Right lobe of liver (tissue), 6 donors: ENCODE measurements around the gene RNLS. TPM values are rescaled to one million over a fixed set of nuclear protein-coding genes. Genes with fewer than 3 reads are reported as not detected.

Source experiments
- ATAC-seq, 4 donors: fragments of 200-7000 bp; cut with Tn5 transposase; one replicate each; pipeline ENCODE4 v1.9.1; 2020; ENCODE audit warnings: mild to moderate bottlenecking in 4 of 4, moderate library complexity in 4 of 4
- DNase-seq, 3 donors: peaks; one replicate each; pipeline ENCODE4 v3.0.0-alpha.2; 2020
- H3K27ac ChIP-seq, 3 donors: fragments of 200-600 bp; one replicate each; pipeline ENCODE4 v1.8.0; 2022
- H3K27me3 ChIP-seq, 2 donors: fragments of 200-600 bp; one replicate each; pipeline ENCODE4 v1.8.0; 2022
- H3K36me3 ChIP-seq, 4 donors: fragments of 200-600 bp; sonication (generic) in 1 of 4; one replicate each; pipeline versions ENCODE4 v1.5.1 to v1.8.0; 2017 to 2022; ENCODE audit warnings: control low read depth in 1 of 4
- H3K4me1 ChIP-seq, 4 donors: fragments of 200-600 bp; sonication (generic) in 1 of 4; one replicate each; pipeline versions ENCODE4 v1.5.1 to v1.8.0; 2017 to 2022; ENCODE audit warnings: control low read depth in 1 of 4
- H3K4me3 ChIP-seq, 3 donors: fragments of 200-600 bp; one replicate each; pipeline ENCODE4 v1.8.0; 2022
- H3K9me3 ChIP-seq, 4 donors: fragments of 200-600 bp; sonication (generic) in 1 of 4; one replicate each; pipeline versions ENCODE4 v1.5.1 to v1.8.0; 2017 to 2022; ENCODE audit warnings: control low read depth in 1 of 4
- POLR2A ChIP-seq: fragments of 450-650 bp; IDR thresholded peaks from one replicate; pipeline ENCODE4 v1.6.1; 2017; ENCODE audit warnings: antibody characterized with exemption, mild to moderate bottlenecking
- WGBS: methylation state at CpG from one replicate; pipeline ENCODE4 v1.1.6; 2018; ENCODE audit warnings: low coverage, low lambda C conversion rate; ENCODE audit not compliant: insufficient coverage; ENCODE audit errors: missing lambda C conversion rate; 5-methylcytosine and 5-hydroxymethylcytosine counted together
- intact Hi-C, 2 donors: fragments of 100-400 bp; cut with DNase I; formaldehyde crosslinking; loops; one replicate each; pipeline versions ENCODE4 v1.11.2 to v1.14.1; 2022
- total RNA-seq, 6 experiments: library from RNA; depleted of rRNA in 2 of 6; stranded (reverse); fragments of >200 nt in 2 of 6; fragmentation: NEBNext Ultra II Directional in 3 of 6; extraction: Animal tissue kit (Norgen Biotek cat#: 25700) in 3 of 6; gene quantifications; one replicate each; pipeline versions ENCODE4 v1.1.0 to v1.2.4, GENCODE V29; 2016 to 2023
- TF ChIP-seq, protein P1 (sequence below), 4 donors: fragments of 200-600 bp in 3 of 4; fragments of 450-650 bp in 1 of 4; IDR thresholded peaks; one replicate each; pipeline versions ENCODE4 v1.5.1 to v1.8.0; 2016 to 2022; ENCODE audit warnings: antibody characterized with exemption in 4 of 4, mild to moderate bottlenecking in 2 of 4
- donor health status: DM: no; HTN: yes; CAD: no.
- donor health status: DM: no; HTN: no; CAD: no.
- donor health status: DM: no; HTN: no; CAD: no.
- donor health status: DM: no; HTN: yes; CAD: no.
- donor health status: DM: no; HTN: yes; CAD: no.

RNLS gene
- total RNA-seq, 6 experiments from 2014 or later: 5.9 to 10.5 (median 7.3) TPM

DNA sequence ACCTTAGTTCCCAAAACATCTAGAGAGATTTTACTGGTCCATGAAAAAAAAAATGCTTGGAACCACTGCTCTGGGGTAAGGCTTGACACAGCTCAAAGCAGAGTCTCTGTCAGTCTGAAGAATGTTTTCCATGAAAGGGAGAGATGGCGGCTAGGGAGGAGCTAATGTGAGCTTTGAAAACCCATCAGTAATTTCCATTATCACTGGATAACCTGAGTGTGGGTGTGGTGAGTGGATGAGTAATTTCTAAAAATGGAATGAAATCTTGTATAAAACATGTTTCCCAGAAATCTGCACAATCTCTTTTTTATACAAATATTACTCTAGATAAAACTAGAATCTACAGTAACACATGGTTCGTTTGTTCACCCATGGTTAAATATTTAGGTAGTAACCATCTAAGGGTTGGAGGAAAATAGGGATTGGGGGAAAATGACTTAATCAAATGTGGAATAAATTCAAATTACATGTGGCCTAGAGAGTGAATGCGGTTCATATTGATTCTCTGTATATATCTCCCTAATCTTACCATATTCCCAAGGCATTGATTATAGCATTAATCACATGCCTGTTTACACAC is 289.4 kb downstream of the RNLS start:
- 81% methylated on average over 3 of the region's 3 CpGs for WGBS
- no peak overlapping the region for H3K27ac ChIP-seq
- ATAC-seq (no peak), DNase-seq (no peak)
- H3K9me3 ChIP-seq: no peaks in the 10 kb centered on the region
- H3K27me3 ChIP-seq: no peaks in the 10 kb centered on the region
- no peak for TF ChIP-seq POLR2A
- TF ChIP-seq, protein P1, sequence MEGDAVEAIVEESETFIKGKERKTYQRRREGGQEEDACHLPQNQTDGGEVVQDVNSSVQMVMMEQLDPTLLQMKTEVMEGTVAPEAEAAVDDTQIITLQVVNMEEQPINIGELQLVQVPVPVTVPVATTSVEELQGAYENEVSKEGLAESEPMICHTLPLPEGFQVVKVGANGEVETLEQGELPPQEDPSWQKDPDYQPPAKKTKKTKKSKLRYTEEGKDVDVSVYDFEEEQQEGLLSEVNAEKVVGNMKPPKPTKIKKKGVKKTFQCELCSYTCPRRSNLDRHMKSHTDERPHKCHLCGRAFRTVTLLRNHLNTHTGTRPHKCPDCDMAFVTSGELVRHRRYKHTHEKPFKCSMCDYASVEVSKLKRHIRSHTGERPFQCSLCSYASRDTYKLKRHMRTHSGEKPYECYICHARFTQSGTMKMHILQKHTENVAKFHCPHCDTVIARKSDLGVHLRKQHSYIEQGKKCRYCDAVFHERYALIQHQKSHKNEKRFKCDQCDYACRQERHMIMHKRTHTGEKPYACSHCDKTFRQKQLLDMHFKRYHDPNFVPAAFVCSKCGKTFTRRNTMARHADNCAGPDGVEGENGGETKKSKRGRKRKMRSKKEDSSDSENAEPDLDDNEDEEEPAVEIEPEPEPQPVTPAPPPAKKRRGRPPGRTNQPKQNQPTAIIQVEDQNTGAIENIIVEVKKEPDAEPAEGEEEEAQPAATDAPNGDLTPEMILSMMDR (IDR thresholded peaks at IDR 0.05): no peak
- H3K4me3 ChIP-seq: no peak overlapping the region
- intact Hi-C loops: no loop called here
- no peaks in the 10 kb centered on the region for H3K36me3 ChIP-seq
- H3K4me1 ChIP-seq: no peaks in the 10 kb centered on the region

DNA sequence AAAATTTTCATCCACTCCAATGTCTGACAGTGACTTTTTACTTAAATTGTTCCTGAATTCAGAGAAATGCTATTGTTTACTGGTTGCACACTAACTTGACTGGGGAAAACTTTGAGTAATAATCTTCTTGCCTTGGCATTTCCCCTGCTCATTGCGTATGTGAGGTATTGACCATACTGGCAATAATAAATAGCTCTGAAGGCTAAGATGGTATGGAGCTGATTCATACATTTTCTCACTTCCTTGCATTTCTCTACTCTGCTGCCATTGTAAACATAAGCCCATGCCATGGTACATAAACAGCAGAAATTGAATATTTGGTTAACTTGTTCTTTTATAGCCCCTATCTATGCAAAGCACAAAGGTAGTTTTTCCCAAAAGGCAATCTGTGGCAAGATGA is 290.0 kb downstream of the RNLS start:
- DNase-seq (no peak), ATAC-seq (no peak)
- Histone ChIP-seq H3K27ac (no peak overlapping the region), H3K27me3 (no peaks in the 10 kb centered on the region), H3K9me3 (no peaks in the 10 kb centered on the region), H3K4me1 (no peaks in the 10 kb centered on the region), H3K4me3 (no peak overlapping the region), H3K36me3 (no peaks in the 10 kb centered on the region)
- WGBS: 100% methylated on average over 1 of the region's 1 CpG
- intact Hi-C loops: no loop called here
- no peak for TF ChIP-seq POLR2A
- TF ChIP-seq, protein P1 (IDR thresholded peaks at IDR 0.05): no peak

DNA sequence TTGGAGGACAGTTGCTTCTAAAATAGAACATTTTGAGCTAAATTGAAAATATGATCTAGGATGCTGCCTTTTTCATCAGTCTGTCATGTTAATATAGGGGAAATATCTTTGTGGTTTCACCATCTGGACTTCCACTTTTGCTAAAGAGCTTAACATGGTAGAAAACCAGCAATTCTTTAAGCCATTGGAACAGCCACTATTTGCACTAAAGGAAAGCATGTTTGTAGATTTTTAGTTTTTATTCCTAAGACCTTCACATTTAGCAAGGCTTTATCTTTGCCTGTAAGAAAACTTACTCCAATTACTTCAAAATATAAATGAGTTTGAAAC is 291.0 kb downstream of the RNLS start:
- Histone ChIP-seq H3K4me3 (no peak overlapping the region), H3K27me3 (no peaks in the 10 kb centered on the region), H3K27ac (no peak overlapping the region), H3K36me3 (no peaks in the 10 kb centered on the region), H3K9me3 (no peaks in the 10 kb centered on the region), H3K4me1 (no peaks in the 10 kb centered on the region)
- intact Hi-C loops: no loop called here
- DNase-seq (no peak), ATAC-seq (no peak)
- TF ChIP-seq, protein P1 (IDR thresholded peaks at IDR 0.05): no peak
- TF ChIP-seq POLR2A: no peak

DNA sequence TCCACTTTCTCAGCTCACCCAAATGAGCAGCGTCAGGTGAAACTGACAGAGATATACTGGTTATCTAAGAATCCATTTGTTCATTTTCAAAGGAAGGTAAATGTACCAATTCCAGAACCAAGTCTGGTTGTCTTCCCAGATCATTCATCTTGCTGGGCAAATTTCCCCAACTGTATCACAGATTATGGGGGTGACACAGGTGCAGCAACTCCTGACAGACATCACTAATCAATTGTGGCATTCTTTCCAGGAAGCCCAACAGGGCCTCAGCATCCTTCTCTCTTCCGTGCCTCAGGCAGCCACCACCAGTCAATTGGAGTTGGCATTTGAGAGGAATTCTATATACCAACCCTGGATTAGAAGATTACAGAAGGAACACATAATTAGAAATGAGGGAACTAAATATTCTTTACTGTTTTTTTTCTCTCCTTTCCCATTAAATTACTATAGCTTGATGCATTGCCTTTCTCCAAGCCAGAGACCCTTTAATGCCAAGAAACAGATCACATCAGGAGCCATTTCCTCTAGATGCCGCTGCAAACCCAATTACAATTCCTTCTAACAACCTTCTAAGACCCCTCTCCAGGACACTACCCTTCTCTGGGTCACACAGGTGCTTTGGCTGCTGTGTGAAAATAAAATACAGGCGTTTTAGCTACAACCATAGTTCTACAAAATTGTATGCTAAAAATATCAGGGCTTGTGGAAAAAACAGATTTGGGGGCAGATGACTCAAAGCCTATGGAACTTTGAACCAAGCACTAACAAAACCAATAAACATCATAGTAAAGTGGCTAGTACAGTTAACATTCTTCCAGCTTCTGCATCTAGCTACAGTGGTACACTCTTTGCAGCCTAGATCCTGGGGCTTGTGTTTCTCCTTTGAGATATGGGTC is 291.6 kb downstream of the RNLS start:
- TF ChIP-seq, protein P1 (IDR thresholded peaks at IDR 0.05): no peak
- TF ChIP-seq POLR2A: no peak
- H3K4me1 ChIP-seq: no peaks in the 10 kb centered on the region
- ATAC-seq: no peak

More for the DNA sequence above, 291.6 kb downstream of the RNLS start:
- DNase-seq: no peak
- H3K36me3 ChIP-seq: no peaks in the 10 kb centered on the region
- H3K27ac ChIP-seq: no peak overlapping the region
- H3K4me3 ChIP-seq: no peak overlapping the region
- 97% methylated on average over 4 of the region's 4 CpGs for WGBS
- no peaks in the 10 kb centered on the region for H3K27me3 ChIP-seq
- intact Hi-C loops: no loop called here
- no peaks in the 10 kb centered on the region for H3K9me3 ChIP-seq
